NCI-H748 (cell line): Measurements from ENCODE around the gene ITPKA.

Experiments used
- DNase-seq: peaks from one replicate; lab custom pipeline; 2025; ENCODE audit not compliant: unreplicated experiment; lab: John Stamatoyannopoulos, UW

The ITPKA gene

DNA sequence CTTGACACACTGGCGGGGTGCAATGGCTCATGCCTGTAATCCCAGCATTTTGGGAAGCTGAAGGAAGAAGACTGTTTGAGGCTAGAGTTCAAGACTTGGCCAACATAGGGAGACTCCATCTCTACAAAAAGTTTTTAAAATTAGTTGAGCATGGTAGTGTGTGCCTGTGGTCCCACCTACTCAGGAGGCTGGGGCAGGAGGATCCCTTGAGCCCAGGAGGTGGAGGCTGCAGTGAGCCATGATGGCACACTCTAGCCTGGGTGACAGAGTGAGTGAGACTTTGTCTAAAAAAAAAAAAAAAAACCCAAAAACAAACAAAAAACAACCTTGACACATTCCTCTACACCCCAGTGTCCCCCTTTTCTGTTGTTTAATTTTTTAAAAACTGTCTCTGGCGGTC lies 4.0 kb upstream of the ITPKA start:
- no peak for DNase-seq

DNA sequence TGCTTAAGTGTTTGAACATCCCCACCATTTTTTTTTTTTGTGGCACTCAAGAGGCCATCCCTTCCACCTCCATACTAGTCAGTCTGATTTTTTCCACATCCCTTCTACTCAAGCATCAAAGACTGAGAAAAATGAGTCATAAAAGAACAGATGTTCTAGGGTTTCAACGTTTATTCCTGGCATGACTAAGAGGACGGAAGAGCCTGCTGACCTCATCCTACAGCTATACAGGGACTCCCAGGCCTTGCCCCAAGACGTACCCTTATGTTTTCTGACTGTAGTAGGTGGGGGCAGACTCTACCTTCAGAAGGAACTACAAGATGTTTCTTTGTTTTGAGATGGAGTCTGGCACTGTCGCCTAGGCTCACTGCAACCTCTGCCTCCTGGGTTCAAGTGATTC lies 3.3 kb upstream of the ITPKA start:
- no peak for DNase-seq

DNA sequence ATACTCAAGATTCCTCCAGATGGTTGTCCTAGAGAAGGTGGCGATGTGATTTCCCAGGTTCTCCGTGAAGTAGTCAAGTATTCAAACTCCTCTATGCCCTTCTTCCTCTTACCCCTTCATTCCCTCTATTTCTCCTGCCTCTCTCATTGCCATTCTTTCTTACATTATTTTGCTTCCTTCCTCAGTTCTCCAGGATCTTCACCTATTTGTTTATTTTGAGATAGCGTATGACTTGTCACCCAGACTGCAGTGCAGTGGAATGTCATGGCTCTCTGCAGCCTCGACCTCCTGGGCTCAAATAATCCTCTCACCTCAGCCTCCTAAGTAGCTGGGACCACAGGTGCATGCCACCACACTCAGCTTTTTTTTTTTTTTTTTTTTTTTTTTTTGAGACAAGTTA lies 1.8 kb upstream of the ITPKA start:
- DNase-seq, result no peak

DNA sequence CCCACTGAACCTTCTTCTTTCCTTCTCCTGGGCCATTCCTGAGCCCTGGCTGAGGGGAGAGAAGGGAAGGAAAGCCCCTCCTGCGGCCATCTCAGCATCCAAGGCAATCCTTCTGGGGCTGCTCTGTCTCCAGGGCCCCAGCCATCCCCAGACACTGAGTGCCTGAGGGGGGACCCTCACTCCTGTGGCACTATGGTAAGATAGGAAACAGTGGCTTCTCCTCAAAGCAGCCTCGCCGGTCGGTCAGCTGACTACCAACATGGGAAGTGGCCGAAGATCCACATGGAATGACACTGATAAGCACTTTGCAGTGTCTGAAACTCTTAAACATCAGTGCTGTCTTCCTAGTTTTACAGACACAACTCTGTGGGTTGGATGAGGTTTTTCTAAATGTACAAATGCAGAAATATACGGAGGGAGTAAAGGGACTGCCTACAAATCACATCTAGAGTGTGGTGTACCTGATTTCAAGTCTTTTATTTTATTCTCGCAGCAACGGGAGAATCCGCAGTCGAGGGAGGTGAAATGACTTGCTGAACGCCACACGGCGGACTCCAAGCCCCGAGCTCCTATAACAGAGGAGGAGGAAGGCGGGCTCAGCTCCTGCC lies 973 bp upstream of the ITPKA start:
- DNase-seq, result peak; percentile 27

DNA sequence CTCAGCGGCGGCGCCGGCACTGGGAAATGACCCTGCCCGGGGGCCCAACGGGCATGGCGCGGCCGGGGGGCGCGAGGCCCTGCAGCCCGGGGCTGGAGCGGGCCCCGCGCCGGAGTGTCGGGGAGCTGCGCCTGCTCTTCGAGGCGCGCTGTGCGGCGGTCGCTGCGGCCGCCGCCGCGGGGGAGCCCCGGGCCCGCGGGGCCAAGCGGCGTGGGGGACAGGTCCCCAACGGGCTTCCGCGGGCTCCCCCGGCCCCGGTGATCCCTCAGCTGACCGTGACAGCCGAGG lies 172 bp downstream of the ITPKA start:
- no peak for DNase-seq

DNA sequence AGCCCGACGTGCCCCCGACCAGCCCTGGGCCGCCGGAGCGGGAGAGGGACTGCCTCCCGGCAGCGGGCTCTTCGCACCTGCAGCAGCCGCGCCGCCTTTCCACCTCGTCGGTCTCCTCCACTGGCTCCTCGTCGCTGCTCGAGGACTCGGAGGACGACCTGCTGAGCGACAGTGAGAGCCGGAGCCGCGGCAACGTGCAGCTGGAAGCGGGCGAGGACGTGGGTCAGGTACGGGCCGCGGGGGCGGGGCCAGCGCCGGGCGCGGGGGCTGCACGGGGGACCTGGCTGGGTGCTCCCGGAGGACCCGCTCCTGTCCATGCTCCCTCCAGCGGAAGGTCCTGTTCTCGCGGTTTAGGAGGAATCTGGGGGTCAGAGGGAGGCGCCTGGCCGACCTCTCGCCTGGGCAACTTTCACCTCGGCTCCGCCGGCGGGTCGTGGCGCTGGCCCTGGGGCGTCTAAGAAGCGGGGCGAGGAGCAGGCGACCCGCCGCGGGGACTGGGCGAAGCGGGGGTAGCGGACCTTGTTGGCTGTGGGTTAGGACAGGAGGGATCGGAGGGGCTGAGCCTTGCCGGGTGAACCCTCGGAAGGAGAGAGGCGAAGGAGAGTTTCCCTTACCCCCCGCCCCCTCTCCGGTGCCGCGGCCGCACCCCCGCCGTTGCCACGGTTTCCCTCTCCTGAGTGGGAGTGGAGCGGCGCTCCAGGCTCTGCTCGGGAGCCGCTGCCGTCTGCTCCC lies 682 bp downstream of the ITPKA start:
- DNase-seq, result peak; percentile 65

DNA sequence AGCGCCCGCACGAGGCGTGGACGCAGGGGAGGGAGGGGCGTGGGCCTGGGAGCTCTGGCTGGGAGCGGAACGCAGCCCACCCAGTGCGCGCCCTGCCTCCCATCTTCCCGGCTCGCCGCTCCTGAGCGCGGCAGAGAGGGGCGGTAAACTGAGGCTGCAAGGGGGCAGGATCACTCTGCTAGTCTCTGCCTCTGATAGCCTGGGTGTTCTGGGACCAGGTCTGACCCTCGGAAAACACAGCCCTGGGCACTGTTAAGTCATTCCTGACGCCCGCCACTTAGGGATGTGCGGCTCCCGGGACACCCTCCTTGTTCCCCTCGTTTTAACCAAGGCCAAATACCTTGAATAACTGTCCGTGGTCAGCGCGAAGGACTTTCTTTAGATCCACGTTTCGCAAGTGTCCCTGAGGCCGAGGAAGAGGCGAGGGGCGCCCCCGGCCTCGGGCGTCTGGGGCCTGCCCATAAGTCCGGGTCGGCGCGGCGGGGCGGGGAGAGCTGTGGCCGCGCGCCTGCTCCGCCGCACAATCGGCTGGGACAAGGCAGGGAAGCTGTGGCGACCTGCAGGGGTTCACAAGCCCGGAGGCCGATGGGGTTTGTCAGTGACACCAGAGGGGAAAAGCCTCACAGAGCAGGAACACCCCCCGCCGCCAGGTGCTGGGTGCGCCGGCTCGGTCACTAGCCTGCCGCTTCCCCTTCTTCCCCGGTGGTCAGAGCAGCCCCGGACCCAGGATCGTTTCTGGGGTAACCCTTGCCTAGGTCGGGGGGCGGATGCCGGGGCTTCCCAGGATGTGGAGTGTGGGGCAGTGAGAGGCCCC lies 1.5 kb downstream of the ITPKA start:
- DNase-seq, result no peak

DNA sequence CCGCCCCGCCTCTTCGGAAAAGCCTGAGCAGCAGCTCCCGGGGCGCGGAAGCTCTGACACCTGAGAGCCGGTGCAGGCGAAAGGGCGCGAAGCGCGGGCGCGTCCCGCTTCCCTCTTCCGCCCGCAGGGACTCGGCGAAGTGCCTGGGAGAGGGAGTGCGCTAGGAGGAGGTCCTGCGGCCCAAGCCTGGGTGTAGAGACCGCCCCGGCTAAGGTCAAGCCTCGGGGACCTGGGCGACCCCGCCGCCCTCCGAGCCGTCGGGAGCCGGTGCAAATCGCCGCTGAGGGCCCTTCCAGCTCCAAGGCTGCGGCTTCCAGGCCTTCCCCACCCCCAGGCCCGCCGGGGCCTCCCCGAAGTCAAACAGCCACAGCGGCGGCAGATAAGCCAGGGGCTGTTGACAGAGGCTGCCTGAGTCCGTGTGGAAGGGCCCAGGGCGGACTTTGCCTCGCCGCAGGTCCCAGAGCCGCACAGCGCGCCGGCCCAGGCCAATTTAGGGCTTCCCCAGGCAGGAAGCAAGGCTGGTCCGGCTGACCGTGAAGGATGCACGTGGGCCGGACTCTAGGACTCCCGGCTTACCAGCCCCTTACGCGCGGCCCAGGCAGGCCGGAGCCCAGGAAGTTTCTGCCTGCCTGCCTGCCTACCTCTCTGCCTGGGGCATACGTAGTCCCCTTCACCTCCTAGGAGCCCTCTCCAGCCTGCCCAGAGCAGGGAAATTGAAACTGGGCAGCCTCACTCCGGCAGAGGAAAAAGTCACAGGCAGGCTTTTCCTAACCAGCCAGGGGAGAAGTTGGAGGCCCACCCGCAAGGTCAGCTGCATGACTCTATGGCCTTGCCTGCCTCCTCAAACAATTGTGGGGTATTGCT lies 2.3 kb downstream of the ITPKA start:
- no peak for DNase-seq

DNA sequence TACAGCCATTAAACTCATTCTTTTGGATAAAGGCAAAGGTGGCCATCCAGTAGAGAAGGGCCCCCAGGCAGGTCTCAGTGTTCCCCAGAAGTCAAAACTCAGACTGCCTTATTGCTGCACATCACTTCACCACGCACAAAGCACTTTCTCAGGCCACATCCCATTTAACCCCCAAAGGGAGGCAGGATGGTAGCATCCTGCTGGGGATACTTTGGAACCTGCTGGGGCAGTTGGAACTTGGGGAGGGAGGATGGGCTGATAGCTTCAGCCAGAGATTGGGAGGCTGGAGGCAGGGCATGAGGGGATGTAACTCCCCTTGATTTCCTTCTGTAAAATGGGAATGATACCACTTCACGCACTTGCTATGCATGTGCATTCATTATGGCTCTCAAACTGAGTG lies 5.0 kb downstream of the ITPKA start:
- no peak for DNase-seq

DNA sequence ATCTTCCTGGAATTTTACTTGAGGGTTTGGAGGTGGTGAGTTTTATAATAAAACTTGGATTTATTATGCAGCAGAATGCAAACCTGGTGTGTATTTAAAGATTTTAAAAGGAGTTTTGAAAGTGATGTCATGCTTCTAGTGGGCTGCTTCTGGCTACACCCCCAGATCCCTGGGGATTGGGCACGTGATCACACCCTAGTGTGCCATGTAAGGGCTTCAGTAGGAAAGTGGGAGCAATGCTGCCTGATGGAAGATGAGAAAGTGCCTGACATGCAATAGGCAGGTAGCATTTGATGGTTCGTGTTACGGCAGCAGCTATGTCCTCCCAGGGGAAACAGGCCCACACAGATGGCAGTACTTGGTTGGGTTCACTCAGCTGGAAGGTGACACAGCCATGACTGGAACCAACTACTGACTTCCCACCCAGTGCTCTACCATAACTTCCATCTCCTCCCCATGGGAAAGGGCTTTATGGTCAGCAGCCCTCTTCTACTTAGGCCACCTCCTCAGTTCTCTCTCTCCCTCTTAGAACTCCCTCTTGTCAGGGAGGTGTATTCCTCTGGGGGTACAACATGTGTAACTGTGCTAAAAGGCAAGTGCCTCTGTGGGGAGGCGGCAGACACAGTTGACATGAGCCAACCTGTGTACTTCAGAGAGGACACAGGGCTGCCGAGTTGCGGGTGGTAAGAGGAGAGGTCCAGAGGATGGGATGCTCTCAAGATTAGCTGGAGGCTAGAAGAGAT lies 5.6 kb downstream of the ITPKA start:
- DNase-seq, result no peak

DNA sequence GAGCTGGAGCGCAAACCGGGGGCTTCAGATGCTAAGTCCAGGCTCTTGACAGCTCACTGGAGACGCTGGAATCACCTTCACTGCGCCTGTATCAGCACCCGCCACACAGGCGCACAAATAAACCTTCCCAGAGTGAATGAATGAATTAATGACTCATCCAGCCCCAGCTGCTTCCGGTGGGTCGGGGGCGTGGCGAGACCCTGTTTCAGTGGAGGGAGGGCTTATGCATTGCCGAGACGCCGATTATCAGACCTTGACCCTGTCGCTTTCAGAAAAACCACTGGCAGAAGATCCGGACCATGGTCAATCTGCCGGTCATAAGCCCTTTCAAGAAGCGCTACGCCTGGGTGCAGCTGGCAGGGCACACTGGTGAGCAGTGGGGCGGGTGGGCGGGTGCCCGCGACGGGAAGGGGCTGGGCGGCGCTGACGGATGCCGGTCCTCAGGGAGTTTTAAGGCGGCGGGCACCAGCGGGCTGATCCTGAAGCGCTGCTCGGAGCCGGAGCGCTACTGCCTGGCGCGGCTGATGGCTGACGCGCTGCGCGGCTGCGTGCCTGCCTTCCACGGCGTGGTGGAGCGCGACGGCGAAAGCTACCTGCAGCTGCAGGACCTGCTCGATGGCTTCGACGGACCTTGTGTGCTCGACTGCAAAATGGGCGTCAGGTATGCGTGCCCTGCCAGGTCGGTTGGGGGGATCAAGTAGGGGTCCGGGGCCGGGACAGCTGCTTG lies 7.7 kb downstream of the ITPKA start:
- DNase-seq, result peak; percentile 62

DNA sequence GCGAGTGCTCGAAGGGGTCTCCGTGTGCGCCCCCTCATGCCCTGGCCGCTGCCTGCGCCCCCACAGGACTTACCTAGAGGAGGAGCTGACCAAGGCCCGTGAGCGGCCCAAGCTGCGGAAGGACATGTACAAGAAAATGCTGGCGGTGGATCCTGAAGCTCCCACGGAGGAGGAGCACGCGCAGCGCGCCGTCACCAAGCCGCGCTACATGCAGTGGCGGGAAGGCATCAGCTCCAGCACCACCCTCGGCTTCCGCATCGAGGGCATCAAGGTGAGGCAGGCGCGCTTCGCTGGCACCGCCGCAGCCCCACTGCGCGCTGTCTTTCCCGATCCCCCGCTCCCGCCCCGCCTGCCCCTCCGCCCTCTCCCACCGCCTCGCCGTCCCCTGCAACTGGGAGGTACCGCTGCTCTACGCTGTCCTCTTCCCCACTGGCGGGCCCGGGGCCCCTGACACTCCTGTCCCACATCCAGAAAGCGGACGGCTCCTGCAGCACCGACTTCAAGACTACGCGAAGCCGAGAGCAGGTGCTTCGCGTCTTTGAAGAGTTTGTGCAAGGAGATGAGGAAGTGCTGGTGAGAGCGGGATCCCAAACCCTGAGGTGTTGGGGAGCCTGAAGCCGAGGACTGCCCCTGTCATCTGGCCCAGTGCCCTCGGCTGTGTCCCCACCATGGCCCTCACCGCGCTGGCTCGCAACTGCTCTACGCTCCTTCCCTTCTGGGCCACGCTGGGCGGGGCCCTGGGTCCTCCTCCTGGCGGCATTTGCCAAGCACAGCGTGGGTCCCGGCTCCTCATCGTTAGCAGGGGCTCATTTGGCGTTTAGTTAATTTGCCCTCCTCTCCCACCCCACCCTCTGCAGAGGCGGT lies 8.5 kb downstream of the ITPKA start:
- no peak for DNase-seq

DNA sequence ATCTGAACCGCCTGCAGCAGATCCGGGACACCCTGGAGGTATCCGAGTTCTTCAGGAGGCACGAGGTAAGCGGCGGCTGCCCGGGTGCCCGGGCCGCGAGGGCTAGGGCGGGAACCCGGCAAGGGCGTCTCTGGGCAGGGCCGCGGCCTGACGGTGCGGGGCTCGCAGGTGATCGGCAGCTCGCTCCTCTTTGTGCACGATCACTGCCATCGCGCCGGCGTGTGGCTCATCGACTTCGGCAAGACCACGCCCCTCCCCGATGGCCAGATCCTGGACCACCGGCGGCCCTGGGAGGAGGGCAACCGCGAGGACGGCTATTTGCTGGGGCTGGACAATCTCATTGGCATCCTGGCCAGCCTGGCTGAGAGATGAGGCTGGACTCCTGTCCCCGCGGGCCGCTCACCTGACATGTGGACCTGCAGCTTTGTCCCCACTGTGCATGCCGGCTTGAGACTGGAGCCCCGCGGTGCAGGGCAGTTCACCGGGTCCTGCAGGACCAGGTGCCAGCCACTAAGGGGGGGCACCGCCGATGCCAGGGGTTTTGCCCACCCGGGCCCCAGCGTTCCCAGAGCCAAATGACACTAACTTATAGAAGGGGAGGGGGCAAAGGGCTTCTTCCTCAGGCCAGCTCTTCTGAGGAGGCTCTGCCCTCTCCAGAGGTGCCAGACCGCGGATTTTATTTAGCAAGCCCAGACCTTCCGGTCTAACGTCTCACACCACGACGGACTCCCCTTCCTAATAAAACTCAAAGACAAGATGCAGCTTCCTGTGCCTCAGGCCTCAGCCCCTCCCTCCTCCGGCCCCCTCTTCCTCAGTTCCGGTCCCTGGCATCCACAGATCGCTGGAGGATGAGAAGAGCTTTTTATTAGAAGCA lies 9.4 kb downstream of the ITPKA start:
- no peak for DNase-seq

DNA sequence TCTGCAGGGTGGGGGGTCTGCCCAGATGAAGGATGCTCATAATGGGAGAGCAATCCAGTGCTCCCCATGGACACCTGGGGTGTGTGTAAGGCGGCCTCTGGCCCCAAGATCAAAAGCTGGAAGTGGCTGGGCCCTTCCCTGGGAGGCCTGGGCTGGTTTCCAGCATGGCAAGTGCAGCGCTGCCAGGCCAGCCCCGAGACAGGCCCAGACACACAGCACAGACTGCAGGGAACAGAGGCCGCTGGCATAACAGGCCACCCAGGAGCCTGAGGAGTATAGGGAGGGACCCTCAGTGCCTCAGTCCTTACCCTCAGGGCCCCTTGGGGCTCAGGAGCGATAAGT lies 10.0 kb downstream of the ITPKA start:
- DNase-seq, result no peak

DNA sequence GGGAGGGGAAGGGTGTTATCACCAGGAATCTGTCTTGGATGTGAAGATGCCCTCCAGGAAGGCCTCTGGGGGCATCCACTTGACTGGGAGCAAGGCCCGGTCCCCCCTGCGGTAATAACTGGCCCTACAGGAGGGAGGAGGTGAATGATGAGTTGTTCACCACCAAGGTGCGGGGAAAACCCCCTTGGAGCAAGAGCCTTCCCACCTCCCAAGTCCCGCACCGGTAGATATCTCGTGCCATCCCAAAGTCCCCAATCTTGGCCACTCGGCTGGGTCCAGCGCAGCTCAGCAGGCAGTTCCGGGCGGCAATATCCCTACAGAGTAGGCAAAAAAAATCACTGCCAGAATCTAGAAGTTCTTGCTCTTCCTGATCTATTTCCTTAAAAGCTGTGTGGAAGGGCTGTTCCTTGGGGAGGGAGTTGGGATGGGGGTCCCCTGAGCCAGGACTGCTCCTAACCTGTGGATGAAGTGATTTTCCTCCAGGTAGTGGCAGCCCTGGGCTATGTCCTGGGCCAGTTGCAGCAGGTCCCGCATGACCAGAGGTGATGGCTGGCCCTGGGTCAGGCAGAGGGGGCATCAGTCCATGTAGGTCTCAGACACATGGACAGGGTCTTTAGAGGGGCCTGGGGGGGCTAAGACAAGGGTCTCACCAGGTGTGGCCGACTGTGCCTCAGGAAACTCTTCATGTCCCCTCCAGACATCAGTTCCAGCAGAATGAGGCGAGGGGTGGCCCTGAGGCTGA lies 11.2 kb downstream of the ITPKA start:
- no peak for DNase-seq

DNA sequence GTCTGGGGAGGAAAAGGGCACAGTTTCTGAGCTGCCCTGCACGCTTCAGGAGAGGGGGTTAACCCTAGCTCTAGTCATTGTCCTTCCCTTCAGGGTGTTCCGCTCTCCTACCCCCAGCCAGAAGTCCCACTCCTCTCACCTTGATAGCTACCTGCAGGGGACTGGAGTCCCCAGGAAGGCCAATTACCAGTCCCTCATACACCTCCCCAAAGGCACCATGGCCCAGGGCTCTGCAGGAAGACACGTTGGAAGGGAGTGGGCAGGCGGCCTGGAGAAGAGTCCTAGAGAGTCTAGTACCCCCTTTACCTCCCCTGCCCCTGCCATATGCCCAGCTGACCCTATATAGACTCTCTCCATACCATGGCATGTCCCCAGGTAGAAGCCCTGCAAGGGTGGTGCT lies 12.1 kb downstream of the ITPKA start:
- no peak for DNase-seq

DNA sequence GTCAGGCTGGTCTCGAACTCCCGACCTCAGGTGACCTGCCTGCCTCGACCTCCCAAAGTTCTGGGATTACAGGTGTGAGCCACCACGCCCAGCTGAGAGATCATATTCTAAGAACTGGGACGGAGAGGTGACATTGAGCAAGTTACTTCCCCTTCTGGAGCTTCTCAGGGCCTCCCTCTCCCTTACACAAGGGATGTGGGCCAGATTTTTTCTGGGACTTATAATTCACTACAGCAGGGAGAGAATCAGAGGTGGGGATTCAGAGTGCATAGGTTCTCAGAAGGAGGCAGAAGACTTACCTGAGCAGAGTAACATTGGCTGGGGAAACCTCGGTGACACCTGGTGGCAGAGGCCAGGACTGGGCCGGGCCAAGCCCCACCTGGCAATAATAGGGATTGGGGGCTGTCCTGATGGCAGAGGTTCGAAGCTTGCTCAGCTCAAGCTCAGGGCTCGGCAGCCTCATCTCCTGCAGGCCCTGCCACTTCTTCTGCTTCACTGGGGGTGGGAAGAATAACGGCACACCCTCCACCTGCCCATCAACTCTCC lies 13.2 kb downstream of the ITPKA start:
- DNase-seq, result no peak
